ENCODE data around the gene EHF.
"Not testable (repeated sequence)": the region's sequence is repeated elsewhere in the genome, so short reads cannot be mapped to it uniquely, and the experiment has no call there.

EHF gene

DNA sequence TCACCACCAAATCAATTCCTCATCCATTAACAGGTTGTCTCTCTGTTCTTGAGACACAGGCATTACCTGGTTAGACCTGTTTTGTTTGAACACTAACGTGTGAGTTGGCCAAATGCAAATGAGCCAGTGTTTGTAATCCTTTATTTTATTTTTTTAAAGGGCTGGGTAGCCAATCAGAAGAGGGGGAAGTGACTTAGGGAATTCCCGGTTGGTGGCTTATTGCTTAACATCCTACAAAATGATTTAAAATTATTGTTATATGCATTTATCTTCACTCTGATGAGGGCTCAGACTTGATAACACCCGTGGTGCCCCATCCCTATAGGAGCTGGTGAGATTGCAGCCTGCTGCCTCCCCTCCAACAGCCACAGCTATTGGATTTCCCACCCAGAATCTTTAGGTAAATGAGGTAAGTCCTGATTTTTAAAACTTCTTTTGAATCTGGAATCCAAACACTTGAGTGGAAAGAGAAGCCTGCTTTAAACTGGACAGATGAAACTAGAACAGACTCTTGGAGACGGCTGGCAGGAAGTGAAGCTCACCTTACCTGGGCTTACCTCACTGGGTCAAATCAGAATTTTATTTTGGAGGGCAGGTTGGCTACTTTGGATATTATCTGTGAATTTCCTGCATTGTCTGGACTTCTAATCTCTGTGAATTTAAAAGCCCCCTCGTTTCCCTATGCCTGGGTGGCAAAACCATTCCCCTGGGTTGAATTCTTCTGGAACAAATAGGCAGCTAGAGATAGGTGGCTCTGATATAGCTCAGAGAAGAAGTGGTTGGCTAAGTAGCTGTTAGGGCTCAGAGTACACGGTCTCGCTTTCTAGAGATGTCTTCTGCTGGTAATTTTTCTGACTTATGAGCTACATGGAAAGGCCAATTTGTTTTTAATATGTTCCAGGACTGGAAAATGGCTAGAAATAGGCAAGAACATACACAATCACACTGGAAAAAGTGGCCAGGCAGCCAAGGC lies at the start of gene EHF:
Gene EHF (plus strand): TSS at position 274 of the 973 bp plus-strand sequence. CDS start 21,538 bp downstream, outside the sequence.
- DNase-seq (ENCODE audit: low spot score): no peak

DNA sequence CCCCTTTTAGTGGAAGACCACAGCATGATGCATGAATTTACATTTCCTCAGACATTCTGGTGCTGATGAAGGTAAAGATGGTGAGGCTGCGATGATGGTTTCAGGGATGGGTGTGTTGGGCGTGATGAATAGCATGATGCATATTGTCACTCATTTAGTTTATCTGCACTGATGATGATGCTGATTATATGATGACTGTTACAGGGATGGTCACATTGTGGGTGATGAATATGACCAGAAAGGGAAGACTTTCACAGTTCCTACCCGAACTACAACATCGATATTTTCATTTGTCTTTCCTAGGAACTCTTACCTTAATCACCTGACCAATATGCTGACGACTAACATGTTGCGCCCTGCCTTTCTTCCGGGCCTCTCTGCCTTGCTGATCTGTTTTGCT lies 47.4 kb upstream of the EHF start:
- no peak for DNase-seq (ENCODE audit: low spot score)

DNA sequence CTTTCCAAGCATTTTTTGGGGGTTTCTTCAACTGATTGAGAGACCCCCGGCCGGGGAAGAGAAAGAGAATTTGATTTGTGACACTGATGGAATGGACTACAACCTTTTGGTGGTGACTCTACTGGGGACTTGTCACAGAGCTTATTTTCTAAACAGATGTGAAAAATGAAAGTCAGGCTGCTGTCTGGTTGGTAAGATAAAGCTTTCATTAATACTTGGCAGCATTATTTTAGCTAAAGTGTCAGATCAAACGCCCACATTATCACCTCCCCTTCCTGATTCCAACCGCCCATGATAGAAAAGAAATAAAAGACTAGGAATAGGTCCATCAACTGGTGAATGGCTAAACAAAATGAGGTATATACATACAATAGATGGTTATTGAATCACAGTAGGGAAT lies 45.6 kb upstream of the EHF start:
- no peak for DNase-seq (ENCODE audit: low spot score)

DNA sequence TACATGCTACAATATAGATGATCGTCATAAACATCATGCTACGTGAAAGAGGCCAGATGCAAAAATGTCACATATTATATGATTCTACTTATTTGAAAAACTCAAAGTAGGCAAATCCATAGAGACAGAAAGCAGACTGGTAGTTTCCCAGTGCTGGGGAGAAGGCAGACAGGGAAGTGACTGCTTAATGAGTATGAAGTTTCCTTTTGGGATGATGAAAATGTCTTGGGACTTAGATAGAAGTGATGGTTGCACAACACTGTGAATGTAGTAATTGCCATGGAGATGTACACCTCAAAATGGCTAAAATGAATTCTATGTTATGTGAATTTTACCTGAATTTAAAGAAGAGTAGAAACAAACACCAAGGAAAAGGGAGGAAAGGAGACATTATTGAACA lies 45.2 kb upstream of the EHF start:
- DNase-seq (ENCODE audit: low spot score): no peak

DNA sequence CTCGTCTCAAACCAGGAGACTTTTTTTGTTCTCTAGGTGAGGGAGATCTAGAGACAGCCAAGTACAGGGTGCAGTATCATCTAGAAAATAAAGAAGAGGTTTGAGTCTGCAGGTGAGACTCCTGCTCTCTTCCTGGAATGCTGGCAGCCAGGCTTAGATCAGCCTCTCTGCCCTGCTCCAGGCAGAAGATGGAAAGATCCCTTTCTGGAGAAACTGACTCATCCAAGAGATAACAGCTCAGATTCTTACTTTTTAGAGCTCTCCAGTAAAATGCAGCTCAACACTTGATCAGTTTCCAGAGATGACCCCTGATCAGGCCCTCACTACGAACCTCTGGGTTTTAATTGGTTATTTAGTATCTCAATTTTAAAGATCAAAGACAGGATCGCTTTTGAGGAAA lies 44.6 kb upstream of the EHF start:
- DNase-seq (ENCODE audit: low spot score): no peak

DNA sequence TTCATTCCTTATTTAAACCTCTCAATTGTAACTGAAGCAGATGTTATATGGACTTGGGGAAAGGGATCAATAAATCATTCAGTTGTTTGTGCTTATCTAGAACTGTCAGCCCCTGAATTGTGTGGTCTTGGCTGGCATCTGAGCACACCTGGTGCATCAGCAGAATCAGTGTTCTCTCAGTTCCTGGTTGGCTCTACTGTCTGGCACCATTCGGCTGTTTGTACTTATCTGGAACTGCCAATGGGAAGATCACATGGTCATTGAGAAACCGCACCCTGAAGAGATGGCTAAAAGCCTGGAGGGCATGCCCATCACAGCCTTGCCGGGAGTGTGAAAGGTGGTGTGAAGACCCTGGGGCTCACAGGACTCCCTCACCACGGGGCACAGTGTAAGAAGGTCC lies 37.1 kb upstream of the EHF start:
- DNase-seq (ENCODE audit: low spot score): no peak

DNA sequence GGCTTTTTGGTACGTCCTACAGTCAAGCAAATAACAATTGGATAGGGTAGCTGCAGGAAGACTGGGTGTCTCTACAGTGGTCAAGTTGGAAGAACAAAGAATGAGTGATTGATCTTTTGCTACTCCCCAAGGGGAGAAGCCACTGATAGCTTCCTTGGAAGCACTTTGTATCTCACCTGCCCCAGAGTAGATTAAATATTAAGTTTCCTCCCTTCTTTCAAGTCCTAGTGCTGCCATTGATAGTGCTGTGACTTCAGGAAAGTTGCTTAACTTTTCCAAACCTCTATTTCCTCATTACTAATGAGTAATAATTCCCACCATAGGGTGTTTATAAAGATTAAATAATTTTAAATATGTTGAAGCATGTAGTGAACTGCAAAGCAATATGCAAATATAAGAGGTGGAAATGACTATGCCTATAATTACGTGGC lies 35.6 kb upstream of the EHF start:
- no peak for DNase-seq (ENCODE audit: low spot score)

DNA sequence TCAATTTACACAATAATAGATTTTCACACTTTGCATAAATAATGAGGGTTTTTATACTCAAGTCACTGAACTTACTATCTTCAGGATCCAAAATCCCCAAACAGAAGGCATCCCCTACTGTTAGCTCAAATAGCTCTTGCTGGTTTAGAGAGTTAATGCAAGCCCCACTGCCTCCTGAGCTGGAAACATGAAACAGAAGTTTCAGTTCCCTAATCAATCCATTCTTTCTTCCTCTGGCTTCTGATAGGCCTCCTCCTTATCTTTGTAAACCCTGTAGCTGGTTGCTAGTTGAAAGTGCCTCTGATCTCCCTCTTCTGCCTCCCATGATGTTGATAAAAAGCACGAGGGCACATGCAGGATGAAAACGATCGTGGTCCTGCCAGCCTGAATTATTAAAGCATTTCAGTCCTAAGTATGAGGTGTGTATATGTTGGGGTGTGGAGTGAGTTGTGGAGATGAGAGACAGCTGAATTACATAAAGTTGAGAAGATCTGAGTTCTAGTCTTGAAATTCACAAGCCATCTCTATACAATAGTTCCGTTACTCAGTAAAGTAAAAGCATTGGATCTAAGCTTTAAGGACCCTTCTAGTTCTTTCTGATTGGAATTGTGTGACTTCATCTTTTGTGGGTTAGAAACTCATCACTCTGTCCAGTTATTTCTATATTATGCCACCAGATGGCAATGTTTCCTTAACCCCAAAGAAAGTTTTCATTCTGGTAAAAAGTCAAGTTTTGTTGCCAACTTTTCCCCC lies 35.0 kb upstream of the EHF start:
- DNase-seq (ENCODE audit: low spot score): peak; percentile 67

DNA sequence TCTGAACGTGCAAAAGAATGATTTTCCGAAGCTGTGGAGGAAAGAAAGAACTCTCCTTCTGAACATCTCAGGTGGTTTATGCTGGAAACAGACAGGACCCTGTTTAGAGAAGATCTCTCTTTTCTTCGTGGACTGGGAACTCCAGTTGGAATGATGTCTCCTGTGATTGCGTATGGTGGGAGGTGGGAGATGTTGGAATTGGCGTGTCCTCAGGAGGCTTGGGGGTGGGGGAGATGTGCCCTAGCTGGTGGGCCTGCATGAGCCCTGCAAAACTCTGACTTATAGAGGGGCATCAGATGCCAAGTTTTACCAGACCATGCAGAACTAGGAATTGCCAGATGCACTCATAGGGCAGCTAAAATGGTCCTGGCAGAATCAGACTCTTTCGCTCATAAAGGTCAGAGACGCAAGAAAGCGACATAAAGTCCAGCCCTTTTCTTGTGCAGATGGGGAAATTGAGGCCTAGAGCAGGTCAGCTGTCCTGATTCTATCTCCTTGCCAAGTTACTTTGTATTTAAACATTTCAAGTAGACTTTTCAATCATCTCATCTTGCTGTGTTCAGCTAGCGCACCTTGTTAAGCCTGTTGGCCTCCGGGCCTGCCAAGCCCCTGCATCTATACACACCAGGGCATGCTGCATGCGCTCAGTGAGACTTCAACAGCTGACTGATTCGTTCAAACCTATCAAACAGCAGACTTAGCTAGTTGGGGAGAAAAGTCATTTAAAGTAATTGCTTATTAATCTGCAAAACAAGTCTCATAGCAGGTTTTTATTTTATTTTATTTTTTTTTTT lies 34.2 kb upstream of the EHF start:
- DNase-seq (ENCODE audit: low spot score): no peak

DNA sequence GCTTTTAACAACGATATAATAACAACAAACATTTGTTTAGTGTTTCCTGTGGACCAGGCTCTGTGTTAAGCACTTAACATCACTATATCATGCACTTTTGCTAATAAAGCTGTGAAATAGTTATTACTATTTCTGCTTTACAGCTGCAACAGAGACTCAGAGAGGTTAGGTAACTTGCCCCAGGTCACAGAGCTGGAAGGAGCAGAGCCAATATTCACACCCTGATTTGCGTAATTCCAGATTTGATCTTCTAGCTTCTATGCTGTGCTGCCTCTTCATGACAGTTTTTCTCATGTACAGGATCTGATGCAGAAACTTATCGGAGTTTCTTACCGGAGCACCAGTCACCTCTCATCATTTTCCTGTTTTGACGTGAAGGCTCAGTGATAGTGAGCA lies 33.6 kb upstream of the EHF start:
- DNase-seq (ENCODE audit: low spot score): no peak

DNA sequence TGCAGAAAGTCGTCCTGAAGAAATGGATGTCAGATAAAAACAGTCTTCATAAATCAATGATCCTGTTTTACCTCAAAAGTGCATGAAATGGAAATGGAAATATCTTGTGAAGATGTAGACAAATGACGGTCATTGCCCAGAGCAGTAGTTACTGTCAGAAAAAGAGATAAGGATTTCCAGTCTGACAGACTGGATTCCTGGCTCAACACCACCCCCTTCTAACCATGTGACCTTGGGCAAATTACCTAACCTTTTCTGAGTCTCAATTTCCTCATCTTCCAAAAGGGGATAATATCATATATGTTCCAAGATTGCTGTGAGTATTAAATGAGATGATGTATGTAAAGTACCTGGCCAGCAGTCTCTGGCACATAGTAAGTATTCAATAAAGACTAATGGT lies 32.9 kb upstream of the EHF start:
- DNase-seq (ENCODE audit: low spot score): no peak

DNA sequence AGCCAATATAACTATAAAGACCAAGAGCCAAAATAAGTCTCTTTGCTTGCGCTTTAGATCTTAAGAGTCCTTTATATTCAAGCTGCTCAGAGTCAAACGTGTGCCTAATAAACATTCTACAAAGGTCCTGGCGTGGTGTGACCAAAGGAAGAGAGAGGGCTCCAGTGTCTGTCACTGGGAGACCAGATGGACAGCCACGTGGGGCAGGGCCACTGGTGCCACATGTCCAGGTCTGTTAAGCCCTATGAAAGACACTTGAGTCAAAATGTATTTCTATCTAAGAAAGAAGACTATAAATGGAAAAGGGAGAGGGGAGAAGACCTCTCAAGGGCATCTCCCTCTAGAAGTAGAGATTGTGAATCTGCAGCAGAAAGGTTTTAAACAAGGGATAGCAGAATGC lies 32.2 kb upstream of the EHF start:
- no peak for DNase-seq (ENCODE audit: low spot score)

DNA sequence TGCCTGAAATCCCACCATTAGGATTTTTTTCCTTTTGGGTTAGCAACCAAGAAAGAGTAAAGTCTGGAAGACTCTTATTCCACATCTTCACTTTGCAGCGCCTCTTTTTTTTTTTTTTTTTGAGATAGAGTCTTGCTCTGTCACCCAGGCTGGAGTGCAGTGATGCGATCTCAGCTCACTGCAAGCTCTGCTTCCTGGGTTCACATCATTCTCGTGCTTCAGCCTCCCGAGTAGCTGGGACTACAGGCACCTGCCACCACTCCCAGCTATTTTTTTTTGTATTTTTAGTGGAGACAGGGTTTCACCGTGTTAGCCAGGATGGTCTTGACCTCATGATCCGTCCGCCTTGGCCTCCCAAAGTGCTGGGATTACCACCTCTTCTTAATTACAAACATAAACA lies 31.7 kb upstream of the EHF start:
- not testable (repeated sequence) for DNase-seq (ENCODE audit: low spot score)

DNA sequence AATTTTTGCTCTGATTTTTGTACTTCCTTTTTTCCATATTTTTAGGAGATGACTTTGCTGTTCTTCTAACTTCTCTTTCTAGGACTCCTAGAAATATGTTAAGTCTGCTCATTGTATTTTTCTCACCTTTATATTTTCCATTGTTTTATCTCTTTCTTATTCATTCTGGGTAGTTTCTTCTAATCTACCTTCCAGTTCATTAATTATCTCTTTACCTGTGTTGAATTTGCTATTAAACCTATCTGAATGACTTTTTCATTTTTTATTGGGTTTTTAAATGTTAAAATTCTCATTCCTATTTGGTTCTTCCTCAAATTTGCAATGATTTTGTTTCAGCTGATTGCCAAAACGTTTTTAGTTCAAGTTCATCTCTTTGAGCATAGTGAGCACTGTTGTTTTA lies 27.8 kb upstream of the EHF start:
- no peak for DNase-seq (ENCODE audit: low spot score)

DNA sequence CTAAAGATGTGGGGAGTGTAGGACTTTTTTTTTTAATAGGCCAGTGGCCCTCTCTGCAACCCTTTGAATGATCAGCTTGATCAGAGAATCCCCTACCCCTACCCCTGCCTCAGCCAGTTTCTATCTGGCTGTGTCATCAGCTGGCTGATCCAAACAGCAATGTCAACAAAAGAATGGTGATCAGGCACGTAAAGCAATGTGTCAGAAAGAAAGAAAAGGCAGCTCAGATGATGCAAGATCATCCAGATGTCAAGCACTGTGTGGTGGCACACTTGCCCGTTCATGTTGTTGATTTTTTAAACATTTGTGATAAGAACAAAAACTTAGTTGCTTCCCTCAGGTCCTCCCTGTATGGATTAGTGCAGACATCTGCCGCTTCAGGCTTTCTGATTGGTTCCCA lies 26.3 kb upstream of the EHF start:
- no peak for DNase-seq (ENCODE audit: low spot score)

DNA sequence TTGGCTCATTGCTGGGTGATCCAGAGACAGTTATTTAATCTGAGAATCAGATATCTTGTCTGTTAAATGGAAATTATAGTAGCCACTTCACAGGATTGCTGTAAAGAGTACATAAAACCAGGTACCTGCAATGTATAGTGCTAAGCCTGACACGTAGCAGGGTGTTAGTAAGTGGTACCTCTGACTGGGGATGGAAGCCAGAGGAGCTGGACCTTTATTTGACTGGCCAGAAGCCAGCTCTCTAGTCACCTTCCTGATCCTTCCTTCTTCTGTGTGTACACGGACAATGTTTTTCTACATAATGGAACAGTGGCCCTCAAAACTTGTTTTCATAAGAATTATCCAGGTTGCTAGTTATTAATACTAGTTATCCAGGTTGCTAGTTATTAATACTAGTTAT lies 25.5 kb upstream of the EHF start:
- no peak for DNase-seq (ENCODE audit: low spot score)

DNA sequence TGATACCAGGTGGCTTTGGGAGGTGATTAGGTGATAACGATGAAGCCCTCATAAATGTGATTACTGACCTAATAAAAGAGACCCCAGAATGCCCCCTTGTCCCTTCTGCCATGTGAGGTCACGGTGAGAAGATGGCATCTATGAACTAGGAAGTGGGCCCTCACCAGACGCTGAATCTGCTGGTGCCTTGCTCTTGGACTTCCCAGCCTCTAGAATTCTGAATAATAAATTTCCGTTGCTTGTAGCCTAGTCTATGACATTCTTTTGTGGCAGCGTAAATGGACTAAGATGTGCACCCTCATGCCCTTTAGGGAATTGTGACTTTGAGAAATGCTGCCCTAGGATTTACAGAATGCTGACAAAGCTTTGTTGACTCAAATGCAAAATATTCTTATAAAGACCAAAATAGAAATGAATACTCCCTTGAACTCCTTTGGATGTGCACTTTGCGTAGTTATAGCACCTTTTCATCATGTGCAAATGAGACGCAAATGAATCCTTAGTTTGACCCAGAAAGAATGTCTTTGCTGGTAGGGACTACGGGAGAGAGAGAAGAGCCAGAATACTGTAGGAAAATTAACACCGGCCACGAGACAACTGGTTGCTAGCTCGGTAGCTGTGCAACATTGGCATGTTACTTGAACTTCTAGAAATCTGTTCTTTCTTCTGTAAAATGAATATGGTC lies 24.8 kb upstream of the EHF start:
- no peak for DNase-seq (ENCODE audit: low spot score)

DNA sequence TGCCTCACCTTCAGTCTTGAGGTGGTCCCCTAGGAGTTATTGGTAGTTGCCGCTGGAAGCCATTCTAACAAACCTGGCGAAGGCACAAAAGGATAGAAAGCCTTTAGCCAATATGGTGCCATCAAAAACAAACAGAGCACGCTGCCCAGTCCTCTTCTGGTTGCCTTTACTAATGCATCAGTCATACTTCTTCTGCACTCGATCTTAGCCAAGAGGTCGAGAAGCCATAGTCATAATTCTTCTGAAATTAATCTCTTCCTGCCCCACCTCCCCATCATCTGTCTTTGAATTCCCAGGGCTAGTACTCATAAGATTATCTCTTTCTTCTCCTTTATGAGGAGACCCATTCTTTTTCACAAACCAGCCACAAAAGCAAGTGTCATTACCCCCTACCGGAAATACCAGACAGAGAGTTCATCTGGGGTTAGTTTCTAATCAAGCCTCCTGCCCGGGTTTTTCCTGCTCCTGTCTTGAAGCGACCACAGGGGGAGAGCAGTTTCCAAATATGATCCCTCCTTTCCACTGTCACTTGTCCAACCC lies 21.4 kb upstream of the EHF start:
- DNase-seq (ENCODE audit: low spot score): peak; percentile 82

DNA sequence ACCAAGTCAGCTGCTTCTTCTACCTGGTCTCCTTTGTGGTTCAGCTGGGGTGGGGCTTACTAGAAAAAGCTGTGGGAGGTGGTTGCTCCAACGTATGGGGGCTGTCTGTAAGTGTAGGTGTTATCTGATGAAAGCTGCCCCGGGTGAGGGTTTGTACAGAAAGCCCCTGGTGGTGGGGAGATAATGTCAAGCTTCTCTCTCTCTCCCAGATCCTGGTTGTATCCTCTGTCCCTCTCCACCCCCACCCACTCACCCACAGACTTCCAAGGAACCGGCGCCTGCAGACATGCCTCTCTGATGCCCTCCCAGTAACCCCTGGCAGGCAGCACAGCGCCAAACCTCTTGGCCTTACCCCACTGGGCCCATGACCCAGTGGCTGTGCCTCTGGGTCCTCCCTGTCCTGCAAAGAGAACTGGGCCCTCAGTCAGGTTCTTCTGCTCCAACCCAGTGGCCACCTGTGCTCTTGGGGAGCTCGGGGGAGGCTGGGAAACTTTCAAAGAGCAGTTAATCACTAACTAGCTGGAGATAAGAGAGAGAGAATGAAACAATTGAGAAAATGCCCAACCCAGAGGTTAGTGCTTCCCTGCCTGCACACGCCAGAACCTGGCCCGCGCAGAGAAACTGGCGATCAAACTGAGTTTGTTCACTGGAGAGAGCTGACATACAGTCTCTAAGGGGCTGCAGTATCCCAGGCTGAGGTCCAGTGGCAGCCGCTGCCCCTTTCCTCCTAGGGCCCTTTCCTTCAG lies 20.4 kb upstream of the EHF start:
- no peak for DNase-seq (ENCODE audit: low spot score)

DNA sequence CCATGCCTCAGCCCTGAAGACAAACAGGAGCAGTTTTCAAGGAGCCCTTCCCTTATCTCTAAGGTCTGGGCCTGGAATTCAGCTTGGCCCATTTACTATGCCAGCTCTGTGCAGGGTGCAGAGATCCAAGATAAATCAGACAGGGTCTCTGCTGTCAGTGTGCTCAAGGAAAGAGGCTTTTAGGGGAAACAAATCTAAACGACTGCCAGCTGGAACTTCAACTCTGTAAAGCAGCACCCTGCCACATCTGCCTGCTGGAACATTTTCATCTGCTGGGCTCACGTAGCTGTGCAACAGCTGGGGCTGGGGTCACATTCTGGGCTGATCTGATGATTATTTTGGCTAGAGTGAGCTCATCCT lies 19.8 kb upstream of the EHF start:
- no peak for DNase-seq (ENCODE audit: low spot score)

DNA sequence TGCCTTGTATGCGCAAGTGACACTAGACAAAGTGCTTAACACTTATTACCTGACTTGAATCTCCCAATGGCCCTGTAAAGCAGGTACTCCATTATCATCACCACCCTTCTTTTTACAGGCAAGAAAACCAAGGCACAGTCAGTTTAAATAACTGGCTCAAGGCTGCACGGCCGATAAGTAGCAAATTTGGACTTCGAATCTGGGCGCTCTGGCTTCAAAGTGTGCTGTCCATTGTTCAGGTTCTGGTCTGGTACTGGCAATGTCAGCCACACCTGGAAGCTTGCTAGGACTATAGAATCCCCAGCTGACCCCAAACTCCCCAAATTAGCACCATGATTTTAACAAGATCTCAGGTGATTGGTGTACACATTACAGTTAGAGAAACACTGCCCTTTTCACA lies 19.3 kb upstream of the EHF start:
- no peak for DNase-seq (ENCODE audit: low spot score)
